GM19035 (cell line): ENCODE data around the gene UPF1.
A peak's percentile ranks its signal among the peaks of the same experiment; 100 is the strongest.
"Not testable (repeated sequence)": the region's sequence is repeated elsewhere in the genome, so short reads cannot be mapped to it uniquely, and the experiment has no call there.

ENCODE experiments used
- ATAC-seq: cut with Tn5 transposase; IDR thresholded peaks from one replicate; pipeline ENCODE4 v1.9.1; 2021; ENCODE audit not compliant: unreplicated experiment

Gene UPF1

DNA sequence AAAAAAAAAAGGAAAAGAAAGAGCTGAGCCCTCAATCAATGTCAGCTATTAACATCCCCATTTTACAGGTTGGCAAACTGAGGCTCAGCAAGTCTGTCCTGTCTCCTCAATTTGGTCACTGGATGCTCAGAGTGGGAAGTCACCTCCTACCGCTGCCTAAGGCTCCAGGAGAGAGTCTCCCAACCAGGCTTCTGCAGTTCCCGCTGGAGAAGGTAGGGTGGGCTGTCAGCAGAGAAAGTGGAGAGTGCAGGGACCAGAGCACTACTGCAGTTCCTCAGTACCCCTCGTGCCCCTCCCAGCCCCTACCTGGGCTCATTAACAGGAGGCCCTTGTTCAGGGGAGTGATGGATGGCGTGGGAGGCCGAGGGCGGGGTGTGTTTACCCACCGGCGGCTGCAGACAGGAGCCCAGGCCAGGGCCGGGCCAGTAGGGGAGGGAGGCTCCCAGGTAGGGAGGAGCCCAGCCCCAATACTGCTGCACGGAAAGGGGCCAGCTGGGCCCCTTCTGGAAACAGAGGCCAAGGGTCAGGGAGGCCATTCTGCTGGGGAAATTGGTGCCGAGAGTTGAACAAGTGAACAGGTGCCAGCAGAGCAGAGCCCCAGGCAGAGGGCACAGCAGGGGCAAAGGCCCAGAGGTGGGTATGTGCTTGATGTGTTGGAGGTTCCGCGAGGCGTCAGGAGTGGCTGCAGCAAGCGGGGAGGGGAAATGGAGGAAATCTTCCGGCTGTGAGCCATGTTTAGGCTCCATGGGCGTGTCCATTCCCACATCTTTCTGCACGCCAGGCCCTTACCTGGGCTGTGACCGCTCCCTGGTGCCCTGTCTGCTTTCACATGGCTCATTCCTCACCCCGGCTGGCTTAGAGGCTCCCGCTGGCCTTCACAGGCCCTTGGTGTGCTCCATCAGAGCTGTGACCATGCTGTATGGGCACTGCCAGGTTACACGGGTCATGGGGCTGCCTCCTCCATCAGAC is 33.1 kb upstream of the UPF1 start:
- no peak for ATAC-seq

DNA sequence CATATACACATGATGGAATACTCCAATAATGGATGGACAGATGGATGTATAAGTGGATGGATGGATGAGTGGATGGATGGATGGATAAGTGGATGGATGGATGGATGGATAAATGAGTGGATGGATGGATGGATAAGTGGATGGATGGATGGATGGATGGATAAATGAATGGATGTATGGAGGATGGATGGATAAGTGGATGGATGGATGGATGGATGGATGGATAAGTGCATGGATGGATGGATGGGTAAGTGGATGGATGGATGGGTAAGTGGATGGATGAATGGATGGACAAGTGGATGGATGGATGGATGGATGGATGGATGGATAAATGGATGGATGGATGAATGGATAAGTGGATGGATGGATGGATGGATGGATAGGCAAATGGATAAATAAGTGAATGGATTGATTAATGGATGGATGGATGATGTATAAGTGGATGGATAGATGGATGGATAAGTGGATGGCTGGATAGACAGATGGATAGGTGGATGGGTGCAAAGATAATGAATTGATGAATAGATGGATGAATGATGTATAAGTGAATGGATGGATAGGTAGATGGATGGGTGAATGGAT is 32.3 kb upstream of the UPF1 start:
- no peak for ATAC-seq

DNA sequence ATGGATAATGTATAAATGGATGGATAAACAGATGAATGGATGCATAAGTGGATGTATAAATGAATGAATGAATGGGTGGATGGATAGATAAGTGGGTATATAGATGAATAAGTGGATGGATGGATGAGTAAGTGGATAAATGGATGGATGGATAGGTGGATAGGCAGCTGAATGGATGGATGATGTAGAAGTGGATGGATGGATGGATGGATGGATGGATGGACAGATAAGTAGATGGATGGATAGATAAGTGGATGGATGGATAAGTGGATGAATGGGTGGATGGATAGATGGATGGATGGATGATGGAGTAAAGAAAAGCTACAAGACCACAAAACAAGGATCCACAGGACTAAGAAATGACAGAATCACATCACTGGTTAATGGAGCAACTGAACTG is 31.7 kb upstream of the UPF1 start:
- no peak for ATAC-seq

DNA sequence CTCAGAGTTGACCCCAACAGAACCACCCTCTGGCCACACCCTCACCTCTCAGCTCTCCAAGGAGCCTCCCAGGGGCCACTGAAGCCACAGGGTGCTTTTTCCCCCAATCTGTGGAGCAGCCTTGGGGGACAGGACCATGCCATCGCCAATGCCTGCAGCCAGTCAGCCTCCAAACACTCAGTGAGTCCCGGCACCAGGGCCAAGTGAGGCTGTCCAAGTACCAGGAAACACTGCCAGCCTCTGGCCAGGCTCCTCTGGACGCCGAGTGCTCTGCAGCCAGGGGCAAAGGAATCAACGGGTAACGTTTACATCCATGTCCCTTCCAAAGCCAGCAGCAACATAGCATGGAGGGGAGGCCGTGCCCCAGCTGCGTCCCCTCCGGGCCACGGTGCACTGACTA is 31.1 kb upstream of the UPF1 start:
- no peak for ATAC-seq

DNA sequence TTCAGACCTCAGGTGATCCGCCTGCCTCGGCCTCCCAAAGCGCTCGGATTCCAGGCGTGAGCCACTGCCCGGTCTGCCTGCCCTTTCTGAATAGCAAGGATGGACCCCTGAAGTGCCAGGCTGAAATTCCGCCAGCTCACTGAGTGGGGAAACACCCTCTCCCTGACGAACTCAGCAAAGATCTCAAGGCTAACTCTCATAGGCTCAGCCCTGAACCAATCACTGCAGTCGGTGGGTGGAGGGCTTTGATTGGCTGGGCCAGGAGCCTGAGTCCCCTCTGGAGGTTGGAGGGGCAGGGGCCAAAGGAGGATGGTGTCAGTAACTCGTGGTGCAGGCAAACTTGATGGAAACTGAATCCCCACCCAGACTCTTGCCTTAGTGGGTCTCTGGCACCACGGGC is 29.4 kb upstream of the UPF1 start:
- ATAC-seq = no peak

DNA sequence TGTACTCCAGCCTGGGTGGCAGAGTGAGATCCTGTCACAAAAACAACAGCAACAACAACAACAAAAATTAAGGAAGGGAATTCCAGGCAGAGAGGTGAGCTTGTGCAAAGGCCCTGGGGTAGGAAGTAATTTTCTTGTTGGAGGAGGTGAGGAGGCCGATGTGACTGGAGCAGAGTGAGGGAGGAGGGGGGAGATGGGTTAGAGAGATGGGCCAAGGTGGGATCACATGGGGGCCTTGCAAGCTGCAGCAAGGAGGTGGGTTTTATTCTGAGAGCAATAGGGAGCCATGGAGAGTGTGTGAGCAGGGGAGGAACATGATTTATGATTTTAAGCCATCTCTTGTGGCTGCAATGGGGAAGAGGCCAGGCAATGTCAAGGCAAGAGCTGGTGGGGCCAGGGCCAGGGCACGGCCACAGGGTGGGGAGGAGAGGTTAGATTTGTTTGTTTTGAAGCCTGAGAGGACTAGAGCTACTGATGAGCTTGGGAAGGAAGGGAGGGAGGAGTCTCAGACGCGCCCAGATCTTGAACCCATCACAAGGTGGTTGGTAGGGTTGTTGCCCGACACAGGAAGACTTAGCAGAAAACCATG is 28.1 kb upstream of the UPF1 start:
- no peak for ATAC-seq

DNA sequence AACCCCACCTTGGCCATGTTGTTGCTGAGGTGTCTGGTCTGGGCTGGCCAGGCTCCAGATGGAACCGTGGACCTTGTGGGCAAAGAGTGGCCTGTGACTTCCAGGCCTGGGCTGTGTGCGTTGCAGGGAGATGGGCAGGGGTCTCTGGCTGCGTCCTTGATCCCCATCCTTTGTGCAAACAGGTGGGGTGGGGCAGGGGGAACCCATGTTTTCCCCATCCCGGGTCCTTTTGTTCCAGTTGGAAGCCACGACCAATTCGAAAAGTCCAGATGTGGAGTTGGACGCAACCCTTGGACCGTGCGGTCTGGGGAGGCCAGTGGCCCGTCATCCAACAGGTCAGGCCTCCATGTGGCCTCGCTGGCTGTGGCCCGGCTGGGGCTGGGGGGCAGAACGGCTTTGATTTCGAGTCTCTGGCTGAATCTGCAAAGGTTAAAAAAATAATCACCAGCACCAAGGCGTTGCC is 27.6 kb upstream of the UPF1 start:
- ATAC-seq = no peak

DNA sequence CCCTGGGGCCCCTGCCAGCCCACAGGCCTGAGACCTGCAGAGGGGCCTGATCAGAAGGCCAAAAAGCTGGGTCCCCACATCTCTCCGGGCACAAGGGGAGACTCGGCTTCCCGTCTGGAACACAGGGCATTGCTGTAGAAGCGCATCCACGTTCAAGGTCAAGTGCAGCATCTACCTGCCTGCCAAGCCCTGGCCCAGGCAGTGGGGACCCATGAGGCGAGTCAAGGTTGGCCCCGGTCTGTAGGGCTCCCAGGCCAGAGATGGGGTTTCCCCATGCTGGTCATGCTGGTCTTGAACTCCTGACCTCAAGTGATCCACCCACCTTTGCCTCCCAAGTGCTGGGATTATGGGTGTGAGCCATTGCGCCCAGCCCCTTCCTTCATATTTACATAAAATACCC is 27.1 kb upstream of the UPF1 start:
- ATAC-seq = no peak

DNA sequence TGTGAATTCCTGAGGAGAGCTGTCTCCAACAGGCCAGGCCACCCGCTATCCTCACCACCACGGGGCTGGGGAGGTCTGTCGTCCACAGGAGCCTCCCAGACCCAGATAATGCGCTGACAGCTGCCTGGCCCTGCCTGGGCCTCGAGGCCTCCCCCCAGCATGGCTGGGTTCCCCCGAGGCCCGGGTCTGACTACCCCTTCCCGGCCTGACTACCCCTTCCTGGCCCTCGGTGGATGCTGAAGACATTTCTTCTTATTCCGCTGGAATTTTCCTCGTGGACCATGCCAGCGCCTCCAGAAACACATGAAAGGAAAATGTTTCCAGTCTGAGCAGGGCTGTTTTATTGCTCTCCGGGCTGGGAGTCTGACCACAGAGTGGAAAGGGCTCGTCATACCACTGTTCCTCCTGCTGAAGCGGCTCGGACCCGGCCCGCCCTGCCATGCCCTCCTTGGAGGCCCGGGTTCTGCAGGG is 23.9 kb upstream of the UPF1 start:
- no peak for ATAC-seq

DNA sequence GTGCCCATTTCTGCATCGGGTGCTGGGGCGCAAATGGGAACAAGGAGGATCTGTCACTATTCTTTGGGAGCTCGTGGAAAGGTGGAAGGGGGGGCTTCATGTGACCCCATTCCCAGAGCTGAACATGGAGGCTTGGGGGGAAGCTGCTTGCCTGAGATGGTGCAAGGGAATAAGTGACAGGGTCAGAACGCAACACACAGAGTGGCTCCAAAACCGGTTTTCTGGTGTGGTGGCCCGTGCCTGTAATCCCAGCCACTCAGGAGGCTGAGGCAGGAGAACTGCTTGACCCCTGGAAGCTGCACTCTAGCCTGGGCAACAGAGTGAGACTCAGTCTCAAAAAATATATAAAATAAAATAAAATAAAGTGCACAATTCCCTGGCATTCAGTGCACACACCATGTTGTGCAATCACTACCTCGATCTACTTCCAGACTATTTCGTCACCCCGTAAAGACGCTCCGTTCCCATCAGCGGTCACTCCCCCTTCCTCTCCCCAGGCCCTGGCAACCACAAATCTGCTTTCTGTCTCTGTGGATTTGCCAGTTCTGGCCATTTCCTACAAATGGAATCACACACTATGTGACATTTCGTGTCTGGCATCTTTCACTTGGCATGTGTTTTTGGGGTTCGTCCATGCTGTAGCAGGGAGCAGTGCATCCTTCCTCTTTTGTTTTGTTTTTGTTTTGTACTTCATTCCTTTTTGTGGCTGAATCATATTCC is 22.4 kb upstream of the UPF1 start:
- no peak for ATAC-seq

DNA sequence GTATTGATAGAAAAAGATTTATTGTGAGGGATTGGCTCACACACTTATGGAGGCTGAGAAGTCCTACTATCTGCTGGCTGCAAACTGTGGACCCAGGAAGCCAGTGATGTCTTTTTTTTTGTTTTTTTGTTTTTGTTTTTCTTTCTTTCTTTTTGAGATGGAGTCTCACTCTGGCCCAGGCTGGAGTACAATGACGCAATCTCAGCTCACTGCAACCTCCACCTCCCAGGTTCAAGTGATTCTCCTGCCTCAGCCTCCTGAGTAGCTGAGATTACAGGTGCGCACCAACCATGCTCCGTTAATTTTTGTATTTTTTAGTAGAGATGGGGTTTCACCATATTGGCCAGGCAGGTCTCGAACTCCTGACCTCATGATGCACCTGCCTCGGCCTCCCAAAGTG is 20.1 kb upstream of the UPF1 start:
- ATAC-seq = not testable (repeated sequence)

DNA sequence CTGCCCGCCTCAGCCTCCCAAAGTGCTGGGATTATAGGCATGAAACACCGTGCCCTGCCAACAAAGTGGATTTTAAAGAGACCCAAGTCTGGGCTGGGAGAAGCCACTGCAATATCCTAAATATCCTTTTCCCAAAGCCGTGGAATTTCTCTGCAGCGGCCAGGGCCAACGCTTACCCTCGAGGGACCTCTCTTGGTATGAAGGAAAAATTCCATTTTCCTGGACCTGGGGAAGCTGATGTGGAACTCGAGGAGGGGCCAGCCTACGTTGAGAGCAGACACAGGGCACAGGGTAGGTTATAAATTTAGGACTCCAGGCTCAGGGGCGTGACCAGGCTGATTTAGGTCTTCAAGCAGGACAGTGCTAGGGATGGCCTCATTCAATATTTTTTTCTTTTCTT is 17.7 kb upstream of the UPF1 start:
- ATAC-seq = no peak

DNA sequence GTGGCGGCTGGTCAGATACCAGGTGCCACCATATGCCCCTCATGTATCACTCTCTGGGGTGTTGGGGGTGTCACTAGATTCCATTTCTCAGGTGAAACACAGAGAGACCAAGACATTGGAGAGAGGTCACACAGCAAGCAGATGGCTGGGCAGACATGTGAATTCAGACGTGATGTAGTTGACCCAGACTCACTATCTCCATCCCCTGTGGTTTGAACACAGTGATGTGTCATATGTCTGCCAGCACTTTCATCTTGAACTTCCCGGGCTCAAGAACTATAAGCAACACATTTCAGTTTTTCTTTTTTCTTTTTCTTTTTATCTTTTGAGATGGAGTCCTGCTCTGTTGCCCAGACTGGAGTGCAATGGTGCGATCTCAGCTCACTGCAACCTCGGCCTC is 16.1 kb upstream of the UPF1 start:
- ATAC-seq = no peak

DNA sequence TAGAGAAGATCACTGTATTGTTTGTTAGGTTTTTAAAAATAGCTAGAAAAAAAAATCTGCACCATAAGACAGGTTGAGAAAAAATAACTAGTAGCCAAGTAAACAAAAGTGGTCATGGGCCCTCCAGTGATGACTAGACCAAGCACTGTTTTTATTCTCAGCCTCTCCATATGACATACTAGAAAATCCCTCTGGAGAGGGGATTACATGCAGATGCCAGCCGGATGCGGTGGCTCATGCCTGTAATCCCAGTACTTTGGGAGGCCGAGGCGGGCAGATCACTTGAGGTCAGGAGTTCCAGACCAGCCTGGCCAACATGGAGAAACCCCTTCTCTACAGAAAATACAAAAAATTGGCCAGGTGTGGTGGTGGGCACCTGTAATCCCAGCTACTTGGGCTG is 15.1 kb upstream of the UPF1 start:
- not testable (repeated sequence) for ATAC-seq

DNA sequence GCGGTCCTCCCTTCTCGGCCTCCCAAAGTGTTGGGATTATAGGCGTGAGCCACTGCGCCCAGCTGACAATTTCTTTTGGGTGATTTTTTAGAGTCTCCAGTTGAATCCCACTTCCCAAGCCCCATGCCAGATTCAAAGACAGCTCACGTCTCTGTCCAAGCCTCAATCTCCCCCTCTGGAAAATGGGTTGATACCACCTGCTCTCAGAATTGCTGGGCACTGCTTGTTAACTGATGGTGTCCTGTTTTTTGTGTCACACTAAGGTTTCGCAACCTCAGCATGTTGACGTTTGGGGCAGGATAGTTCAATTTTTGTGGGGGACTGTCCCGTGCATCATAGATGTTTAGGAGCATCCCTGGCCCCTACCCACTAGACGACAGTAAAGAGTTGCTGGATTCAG is 14.2 kb upstream of the UPF1 start:
- ATAC-seq = no peak

DNA sequence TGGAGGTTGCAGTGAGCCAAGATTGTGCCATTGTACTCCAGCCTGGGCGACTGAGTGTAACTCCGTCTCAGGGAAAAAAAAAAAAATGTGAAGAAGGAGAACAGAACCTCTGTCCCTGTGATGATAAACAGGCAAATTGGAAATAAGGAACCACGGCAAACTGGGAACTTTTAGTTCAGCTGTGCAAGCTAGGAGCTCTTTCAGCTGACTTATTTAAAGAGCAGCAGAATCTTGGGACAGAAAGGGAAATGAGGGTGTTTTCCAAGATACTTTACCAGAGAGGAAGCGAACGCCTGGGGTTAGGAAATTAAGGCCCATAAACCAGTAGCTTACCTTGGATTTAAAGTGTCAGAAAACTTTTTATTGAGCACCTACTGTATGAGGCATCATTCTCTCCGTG is 3.0 kb upstream of the UPF1 start:
- ATAC-seq = no peak

DNA sequence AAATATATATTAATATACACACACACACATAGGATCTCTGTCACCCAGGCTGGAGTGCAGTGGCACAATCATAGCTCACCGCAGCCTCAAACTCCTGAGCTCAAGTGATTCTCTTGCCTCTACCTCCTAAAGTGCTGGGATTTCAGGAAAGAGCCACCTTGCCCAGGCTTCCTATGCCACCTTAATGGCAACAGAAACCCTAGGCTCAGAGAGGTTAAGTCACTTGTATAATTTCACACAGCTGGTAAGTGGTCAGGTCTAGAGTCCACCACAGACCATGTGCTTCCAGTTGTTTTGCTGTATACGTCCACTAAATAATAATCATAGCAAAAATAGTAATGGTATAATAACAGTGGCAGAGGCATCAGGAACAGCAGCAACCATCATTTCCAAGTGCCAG is 1.3 kb upstream of the UPF1 start:
- ATAC-seq = no peak

DNA sequence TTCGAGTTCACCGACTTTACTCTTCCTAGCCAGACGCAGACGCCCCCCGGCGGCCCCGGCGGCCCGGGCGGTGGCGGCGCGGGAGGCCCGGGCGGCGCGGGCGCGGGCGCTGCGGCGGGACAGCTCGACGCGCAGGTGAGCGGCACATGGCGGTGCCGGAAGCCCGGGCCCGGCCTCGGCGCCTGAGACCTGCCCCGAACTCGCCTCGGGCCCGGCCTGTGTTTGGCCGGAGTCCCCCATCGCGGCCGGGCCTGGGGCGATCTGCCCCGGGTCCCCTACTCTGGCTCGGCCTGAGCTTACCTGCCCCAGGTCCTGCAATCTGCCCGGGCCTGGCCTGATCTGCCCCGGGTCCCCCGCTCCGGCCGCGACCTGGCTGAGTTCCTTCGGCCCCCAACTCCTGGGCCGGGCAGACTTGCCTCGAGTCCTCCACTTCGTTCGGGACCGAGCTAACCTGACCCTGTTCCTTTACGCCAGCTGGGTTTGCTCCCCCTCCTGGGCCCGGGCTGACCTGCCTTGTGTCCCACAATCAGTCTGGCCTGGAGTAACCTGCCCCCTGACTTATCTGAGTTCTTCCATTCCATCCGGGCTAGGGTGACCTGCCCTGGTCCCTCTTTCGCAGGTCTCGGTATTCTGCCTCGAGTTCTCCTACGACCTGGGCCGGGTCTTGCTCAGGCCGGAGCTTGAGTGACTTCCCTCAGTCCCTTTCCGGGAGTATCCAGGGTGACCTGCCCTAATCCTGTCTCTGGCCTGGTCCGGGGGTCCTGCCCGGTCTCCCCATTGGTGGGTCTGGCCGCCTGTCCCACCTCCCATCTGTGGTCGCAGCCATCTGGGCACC is 764 bp downstream of the UPF1 start:
- ATAC-seq = peak; percentile 37

DNA sequence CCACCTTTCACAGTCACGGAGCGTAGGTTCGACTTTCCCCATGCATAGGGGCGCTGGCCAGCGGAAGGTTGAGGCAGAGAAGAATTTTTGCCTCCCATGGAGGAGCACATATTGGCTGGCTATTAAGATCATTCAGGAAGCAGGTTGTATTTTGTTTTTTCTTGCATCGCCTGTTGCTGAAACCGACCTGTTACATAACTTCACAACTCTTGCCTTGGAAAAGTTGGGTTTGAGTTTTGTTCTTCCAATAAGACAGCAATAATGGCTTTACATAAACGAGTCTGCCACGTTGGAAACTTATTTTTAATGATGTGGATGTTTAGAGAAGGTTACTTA is 1.4 kb downstream of the UPF1 start:
- no peak for ATAC-seq

DNA sequence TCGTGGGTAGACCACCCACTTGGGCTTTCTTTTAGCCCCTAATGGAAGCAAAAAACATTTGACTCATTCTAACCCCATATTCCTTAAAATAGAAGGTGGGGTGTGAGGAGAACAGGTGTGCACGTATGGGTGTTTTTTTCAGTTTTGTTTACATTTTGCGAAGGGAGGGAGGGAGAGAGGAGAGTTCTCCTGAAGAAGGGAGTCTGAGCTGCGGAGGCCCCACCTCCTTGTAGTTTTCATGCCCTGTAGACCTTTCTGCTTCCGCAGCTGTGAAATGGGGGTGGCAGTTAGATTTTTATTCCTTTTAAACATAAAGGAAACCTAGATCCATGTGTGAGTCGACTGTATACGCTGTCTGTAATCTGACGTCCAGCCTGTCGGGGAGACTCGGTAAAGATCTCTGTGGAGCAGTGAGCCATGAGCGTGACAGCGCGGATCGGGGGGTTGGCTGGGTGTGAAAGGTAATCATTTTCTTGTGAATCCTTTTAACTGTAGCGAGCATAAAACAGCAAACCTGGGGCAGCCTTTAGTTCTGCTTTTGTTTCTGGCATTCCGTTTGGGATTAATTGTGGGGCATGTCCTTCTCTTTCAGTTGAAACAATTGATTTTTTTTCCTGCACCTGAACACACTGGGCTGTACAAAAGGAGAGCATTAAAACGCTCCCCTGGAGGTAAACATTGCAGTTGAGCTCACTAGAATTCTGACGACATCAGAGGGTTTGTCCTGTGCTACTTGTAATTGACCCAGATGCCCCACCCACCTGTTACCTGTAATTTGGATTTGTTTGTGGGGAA is 2.3 kb downstream of the UPF1 start:
- ATAC-seq = no peak
